GM19239 (cell line): ENCODE measurements around the gene TTYH2.
A peak's percentile ranks its signal among the peaks of the same experiment; 100 is the strongest.
"Not testable (repeated sequence)": the region's sequence is repeated elsewhere in the genome, so short reads cannot be mapped to it uniquely, and the experiment has no call there.

Source experiments
- DNase-seq: peaks from one replicate; pipeline ENCODE4 v3.0.0; 2011; ENCODE audit warnings: low spot score; ENCODE audit not compliant: insufficient read length
- FAIRE-seq: peaks from 2 replicates; lab custom pipeline; 2011; peaks lifted over from hg19 to GRCh38; lab: Jason Lieb, UNC

TTYH2 gene

GRCh38 chr17:74279617-74280016 is 66.2 kb downstream of the TTYH2 start:
- not testable (repeated sequence) for DNase-seq, FAIRE-seq

DNA sequence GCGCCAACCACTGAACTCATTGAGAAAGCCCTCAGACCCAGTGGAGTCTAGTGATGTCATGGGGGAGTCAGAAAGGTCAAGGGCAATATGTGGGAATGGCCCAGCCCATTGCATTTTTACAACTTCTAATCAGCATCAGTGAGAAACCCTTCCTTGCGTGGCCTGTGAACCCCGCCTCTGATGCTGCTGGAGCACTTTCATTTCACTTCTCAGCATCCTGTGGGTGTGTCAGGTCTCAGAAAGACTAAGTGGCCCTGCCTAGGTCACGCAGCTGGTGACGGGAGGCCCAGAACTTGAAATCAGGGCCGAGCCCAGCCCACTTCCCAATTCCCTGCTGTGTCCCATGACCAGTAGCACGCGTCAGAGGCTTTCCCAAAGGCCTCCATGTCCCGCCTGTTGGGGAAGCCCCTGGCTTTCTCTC is 66.7 kb downstream of the TTYH2 start:
- DNase-seq (peak; percentile 48), FAIRE-seq (peak; percentile 64)

DNA sequence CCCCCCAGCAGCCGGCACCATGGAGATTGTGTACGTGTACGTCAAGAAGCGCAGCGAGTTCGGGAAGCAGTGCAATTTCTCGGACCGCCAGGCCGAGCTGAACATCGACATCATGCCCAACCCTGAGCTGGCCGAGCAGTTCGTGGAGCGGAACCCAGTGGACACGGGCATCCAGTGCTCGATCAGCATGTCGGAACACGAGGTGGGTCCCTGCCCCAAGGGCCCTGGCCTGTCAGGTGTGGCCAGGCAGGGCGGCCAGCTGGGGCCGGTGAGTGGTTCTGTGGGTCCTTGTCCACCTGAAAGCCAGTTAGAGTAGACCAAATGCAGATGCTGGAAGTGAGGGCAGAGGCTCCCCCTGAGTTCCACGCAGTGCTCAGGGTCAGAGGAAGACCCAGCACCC is 68.4 kb downstream of the TTYH2 start:
- no peak for DNase-seq
- no peak for FAIRE-seq

- not testable (repeated sequence) for FAIRE-seq, DNase-seq
Measured at GRCh38 chr17:74282274-74282586, 68.9 kb downstream of the TTYH2 start.

GRCh38 chr17:74282587-74283370 is 69.4 kb downstream of the TTYH2 start:
- no peak for FAIRE-seq
- DNase-seq: no peak

GRCh38 chr17:74283371-74283673 is 70.0 kb downstream of the TTYH2 start:
- FAIRE-seq: no peak
- DNase-seq: no peak

DNA sequence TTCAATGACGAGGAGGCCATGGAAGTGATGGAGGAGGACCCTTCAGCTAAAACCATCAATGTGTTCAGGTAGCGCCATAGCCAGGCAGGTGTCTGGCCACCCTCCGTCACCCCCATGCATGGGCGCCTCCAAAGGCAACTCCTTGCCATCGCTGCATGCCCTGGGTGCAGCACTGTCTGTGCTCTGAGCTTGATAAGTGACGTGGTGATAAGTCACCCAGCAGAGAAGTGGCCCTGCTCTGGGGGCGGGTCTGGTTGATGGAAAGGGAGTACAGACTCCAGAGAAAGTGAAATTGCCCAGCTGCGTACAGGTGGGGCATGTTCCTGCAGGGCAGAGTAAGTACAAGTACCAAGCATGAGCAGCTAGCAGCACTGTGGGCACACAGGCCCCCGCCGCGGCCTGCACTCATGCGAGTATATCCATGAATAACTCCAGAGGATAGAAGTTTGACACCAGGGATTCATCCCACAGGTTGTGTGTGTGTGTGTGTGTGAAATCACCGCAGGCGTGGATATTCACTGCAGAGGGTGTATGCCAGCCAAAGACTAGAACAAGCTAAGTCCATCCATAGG is 73.7 kb downstream of the TTYH2 start:
- FAIRE-seq (no peak), DNase-seq (no peak)

- DNase-seq (no peak), FAIRE-seq (no peak)
Measured at GRCh38 chr17:74288785-74289184, 75.4 kb downstream of the TTYH2 start.

GRCh38 chr17:74289688-74290087 is 76.3 kb downstream of the TTYH2 start:
- FAIRE-seq: no peak
- DNase-seq: no peak

DNA sequence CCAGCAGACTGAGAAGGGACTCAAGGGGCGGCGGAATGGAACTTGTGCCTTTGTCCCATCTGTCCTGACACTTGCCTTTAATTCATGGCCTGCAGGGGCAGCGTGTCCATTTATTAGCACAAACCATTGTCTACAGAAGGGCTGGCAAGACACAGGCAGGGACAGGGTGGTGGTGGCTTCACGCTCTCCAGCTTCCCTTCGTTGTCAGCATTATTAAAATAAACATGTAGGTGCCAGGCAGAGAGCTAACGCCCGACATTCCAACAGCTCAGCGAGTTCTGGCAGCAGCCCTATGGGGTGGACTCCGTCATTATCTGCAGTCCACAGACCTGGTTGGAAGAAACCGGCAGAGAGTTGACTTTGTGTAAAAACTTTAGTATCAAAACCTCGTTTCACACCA is 77.0 kb downstream of the TTYH2 start:
- DNase-seq: no peak
- FAIRE-seq: no peak

- DNase-seq: no peak
- FAIRE-seq: no peak
Measured at GRCh38 chr17:74292495-74292894, 79.1 kb downstream of the TTYH2 start.

GRCh38 chr17:74295625-74296547 is 82.5 kb downstream of the TTYH2 start:
- FAIRE-seq (no peak), DNase-seq (no peak)

DNA sequence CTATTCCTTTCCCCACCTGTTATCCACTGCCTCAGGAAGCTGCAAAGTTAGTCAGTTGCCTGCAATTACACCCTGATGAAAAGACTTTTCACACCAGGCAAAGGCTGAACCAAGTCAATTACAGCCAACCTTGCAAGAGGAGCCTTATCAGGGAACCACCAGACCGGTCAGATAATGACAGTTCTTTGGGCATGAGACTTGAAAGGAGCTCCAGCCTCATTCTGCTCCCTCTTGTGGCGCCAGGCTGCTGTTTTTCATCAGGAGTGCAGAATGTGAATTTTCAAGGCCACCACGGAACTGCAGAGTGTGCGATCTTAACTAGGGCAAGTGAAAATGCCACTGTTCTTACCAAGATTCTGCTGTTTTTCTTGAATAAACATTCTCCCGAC is 83.2 kb downstream of the TTYH2 start:
- DNase-seq (no peak), FAIRE-seq (peak; percentile 33)

- no peak for FAIRE-seq
- DNase-seq: no peak
Measured at GRCh38 chr17:74297941-74298340, 84.6 kb downstream of the TTYH2 start.

DNA sequence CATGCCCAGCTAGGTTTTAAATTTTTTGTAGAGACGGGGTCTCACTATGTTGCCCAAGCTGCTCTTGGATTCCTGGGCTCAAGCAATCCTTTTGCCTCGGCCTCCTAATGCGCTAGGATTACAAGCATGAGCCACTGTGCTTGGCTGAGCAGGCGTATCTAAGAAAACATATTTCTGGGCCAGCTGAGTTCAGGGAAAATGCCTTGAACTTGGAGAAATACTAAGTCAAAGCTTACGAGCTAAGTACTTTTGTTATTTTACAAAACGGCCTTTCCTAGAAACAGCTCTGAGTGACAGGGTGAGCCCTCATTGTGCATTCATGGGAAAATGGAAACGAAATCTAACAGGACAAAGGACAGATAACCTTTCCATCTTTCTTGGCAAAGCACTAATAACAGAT is 85.4 kb downstream of the TTYH2 start:
- DNase-seq: no peak
- FAIRE-seq: no peak

- no peak for DNase-seq
- no peak for FAIRE-seq
Measured at GRCh38 chr17:74299226-74300009, 86.0 kb downstream of the TTYH2 start.

DNA sequence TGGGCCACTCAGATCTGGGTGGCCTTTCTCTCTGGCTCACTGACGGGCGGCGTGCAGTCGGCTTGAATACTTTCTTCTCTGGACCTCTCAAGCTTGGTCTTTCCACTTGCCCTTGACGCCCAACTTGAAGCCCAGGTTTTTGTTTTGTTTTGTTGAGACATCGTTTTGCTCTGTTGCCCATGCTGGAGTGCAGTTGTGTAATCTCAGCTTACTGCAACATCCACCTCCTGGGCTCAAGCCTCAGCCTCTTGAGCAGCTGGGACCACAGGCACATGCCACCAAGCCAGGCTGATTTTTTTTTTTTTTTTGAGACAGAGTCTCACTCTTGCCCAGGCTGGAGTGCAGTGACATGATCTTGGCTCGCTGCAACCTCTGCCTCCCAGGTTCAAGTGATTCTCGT is 89.9 kb downstream of the TTYH2 start:
- FAIRE-seq (no peak), DNase-seq (no peak)

DNA sequence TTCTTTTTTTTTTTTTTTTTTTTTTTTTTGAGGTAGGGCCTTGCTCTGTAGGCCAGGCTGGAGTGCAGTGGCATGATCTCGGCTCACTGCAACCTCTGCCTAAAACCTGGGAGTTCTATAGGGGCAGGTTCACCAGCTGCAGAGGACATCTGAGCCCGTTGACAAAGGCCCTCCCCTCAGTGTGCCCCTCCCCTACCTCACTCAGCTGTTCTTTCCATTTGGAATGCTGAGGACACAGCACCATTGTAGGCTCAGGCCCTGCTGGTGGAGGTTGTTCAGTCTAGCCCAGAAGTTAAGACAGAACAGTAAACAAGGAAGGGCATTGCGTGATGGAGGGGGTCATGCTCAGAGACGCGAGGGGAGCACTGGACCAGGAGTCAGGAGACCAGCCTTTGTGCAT is 90.8 kb downstream of the TTYH2 start:
- DNase-seq: no peak
- no peak for FAIRE-seq

- no peak for FAIRE-seq
- no peak for DNase-seq
Measured at GRCh38 chr17:74305865-74306654, 92.7 kb downstream of the TTYH2 start.
